Omental fat pad (tissue), 4 donors: ENCODE results near the gene PTTG2. TPM values are rescaled to one million over a fixed set of nuclear protein-coding genes. Genes with fewer than 3 reads are reported as not detected.

Source experiments
- ATAC-seq: fragments of 150-250 bp; one replicate; pipeline ENCODE4 v1.9.1; 2016; ENCODE audit warnings: mild to moderate bottlenecking, moderate library complexity; ENCODE audit not compliant: low FRiP score
- DNase-seq: peaks from one replicate; pipeline ENCODE4 v3.0.0-alpha.2; 2019; ENCODE audit warnings: low spot score
- total RNA-seq, 4 donors: library from RNA; depleted of rRNA; stranded (reverse); fragments of >200 nt; gene quantifications; one replicate each; pipeline ENCODE4 v1.1.0, GENCODE V29; 2016
- TF ChIP-seq, protein P1 (sequence below), 3 donors: fragments of 450-650 bp; IDR thresholded peaks; one replicate each; pipeline ENCODE4 v1.5.1; 2016 to 2017; ENCODE audit warnings: antibody characterized with exemption in 3 of 3, mild to moderate bottlenecking in 3 of 3, moderate library complexity in 2 of 3

PTTG2 gene
- total RNA-seq, 4 donors from 2014 or later: 3.6 TPM; not detected in 3

DNA sequence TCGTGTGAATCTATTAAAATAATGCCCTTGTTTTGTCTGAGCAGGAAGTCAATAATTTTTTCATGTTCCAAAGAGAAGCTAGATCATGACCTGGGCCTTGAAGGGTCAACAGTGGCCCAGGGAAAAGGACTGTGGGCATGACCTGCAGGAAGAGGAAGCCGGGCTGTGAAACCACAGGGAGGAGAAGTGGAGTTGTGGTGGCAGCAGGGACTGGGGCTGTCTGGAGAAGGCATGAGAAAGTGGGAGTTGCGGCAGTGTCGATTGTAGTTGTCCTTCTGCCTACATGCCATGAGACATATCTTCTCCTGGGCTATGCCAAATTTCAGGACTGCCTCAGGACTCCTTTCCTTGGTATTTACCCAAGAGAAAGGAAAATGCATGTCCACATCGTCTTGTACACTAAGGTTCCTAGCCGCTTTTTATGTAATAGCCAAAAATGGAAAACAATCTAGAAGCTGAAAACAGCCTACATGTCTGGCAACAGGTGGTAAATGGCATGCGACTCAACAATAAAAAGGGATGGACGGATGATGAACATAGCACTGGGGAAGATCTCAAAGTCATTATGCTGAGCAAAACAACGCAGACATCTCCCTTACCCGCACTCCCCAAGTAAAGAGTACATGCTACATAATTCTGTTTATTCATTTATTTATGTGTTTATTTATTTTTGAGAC, 13.6 kb upstream of the PTTG2 start:
- ATAC-seq: no peak
- DNase-seq: no peak
- TF ChIP-seq, protein P1, sequence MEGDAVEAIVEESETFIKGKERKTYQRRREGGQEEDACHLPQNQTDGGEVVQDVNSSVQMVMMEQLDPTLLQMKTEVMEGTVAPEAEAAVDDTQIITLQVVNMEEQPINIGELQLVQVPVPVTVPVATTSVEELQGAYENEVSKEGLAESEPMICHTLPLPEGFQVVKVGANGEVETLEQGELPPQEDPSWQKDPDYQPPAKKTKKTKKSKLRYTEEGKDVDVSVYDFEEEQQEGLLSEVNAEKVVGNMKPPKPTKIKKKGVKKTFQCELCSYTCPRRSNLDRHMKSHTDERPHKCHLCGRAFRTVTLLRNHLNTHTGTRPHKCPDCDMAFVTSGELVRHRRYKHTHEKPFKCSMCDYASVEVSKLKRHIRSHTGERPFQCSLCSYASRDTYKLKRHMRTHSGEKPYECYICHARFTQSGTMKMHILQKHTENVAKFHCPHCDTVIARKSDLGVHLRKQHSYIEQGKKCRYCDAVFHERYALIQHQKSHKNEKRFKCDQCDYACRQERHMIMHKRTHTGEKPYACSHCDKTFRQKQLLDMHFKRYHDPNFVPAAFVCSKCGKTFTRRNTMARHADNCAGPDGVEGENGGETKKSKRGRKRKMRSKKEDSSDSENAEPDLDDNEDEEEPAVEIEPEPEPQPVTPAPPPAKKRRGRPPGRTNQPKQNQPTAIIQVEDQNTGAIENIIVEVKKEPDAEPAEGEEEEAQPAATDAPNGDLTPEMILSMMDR (IDR thresholded peaks at IDR 0.05): no peak

DNA sequence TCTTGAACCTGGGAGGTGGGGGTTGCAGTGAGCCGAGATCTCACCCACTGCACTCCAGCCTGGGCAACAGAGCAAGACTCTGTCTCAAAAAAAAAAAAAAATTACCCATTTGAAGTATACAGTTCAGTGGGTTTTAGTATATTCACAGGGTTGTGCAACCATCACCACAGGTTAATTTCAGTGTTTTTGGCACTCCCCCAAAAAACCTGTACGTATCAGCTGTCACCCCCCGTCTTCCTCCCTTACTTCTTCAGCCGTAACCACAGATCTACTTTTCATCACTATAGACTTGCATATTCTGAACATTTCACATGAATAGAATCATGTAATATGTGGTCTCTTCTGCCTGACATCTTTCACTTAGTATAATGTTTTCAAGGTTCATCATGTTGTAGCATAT, 11.7 kb upstream of the PTTG2 start:
- ATAC-seq: no peak
- TF ChIP-seq, protein P1 (IDR thresholded peaks at IDR 0.05): no peak
- no peak for DNase-seq

DNA sequence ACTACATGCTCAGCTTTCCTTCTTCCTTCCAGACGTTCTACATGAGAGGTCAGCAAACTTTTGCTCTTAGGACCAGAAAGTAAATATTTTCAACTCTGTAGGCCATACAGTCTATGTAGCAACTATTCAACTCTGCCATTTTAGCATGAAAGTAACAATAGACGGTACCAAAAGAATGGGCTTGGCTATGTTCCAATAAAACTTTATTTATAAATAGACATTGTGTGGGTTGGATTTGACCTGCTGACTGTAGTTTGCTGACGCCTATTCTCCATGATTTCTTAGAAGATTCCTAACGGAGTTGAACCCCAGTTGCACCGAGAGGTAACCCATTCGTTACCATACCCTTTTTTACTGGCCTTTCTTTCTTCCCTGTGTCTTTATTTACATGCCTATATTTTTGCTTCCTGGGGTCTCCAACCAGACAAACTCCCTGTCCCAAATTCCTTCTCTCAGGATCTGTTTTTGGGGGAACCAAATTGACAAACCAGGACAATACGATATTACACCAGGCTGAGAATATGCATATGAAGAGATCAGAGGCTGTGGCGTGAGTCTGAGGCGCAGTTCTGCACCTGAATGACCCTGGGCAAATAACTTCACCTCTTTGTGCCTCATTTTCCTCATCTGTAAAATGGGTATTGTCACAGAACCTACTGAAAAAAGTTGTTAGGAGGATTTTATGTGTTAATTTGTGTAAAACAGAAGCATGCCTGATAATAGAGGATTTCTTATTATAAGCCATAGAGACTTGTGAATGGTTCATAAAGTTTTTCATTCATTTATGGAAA, 10.4 kb upstream of the PTTG2 start:
- DNase-seq: no peak
- ATAC-seq: no peak
- TF ChIP-seq, protein P1 (IDR thresholded peaks at IDR 0.05): no peak

DNA sequence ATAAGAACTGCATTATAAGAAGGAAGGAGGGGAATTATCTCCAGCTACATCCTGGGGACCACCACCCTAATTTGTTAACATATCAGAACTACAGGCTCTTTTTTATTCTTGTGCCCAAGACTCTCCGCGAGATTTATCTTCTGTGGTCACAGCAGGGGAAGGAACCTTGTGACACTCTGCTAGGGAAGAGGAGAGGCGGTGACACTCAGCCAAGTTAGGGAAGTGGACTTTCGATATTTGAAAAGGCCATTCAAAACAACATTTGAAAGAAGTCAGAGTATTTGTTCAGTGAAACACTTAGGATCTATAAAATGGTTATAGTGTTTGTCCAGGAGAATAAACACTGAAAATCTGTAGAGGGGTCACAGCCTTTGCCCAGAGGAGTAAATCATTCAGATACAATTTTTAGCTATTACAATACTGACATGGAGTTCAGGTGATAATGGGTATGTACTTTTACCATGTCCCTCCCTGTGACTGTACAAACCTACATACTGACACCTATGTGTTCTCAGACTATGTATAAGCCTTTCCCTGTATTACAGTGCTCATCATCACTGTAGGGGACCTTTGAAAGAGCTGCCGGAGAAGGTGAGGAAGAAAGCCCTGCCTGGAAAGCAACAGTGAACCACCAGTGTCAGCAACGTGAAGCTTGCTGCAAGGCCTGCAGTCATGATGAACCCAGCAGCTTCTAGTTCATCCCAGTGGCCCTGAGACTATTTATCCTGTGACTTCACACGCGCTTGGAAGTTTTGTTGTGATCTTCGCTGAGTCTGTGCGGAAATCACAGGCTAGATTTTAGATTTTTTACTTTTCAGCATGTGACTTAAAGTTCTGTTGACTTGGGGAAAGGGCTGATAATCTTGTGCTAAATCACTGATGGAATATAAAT, 8.5 kb upstream of the PTTG2 start:
- TF ChIP-seq, protein P1 (IDR thresholded peaks at IDR 0.05): no peak
- ATAC-seq: no peak
- DNase-seq: no peak

DNA sequence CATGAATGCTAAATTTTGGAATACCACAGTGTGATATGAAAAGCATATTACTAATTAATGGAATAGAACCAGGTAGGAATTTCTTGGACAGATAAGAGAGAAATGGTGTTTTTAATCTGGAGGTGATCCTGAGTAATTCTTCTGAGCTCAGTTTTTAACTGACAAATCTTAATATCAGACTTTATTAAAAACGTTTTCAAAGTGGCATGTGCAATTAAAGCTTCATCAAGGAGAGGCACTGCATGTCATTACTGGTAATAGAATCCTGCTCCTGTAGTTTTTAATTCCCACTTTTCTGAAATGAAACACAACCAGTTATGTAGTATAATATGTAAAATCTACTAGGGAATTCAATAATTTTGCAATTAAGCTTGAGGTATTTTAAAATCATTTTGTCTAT, 7.0 kb upstream of the PTTG2 start:
- TF ChIP-seq, protein P1 (IDR thresholded peaks at IDR 0.05): no peak
- no peak for DNase-seq
- no peak for ATAC-seq

DNA sequence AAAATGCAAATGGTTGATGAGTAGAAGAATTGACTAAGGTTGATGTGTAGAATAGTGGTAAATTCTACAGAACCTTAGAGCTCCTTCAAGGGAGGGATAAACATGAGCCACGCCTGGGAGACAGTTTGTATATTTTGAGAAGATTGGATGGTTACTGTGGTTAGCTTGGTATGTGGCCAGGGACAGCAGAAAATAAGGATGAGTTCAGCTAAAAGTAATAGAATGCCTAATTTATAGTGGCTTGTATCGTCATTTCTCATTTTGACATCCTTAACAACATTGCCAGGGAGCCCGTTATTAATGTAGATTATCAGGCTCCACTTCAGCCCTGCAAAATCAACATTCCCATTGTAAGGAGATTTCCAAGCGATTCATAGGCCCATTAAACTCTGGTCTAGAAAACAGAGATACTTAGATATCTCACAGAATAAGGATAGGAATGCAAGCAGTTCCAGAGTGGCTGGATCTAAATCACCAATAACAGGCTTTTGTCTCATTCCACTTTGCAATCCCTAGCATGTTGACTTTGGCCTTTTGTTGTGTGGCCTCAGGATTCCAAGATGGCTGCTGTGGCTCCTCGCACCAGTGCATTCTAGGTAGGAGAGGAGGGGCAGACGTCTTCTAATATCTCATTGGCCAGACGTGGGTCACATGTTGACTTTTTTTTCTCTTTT, 6.4 kb upstream of the PTTG2 start:
- TF ChIP-seq, protein P1 (IDR thresholded peaks at IDR 0.05): no peak
- ATAC-seq (no peak), DNase-seq (no peak)
